Body of pancreas (tissue), 4 donors: ENCODE measurements around the gene SCFD2.

Experiments used
- POLR2A ChIP-seq, 3 donors: fragments of 450-650 bp; IDR thresholded peaks; one replicate each; pipeline ENCODE4 v1.6.1; 2016; ENCODE audit warnings: antibody characterized with exemption in 3 of 3, mild to moderate bottlenecking in 2 of 3
- TF ChIP-seq, protein P1 (sequence below), 7 experiments: fragments of 450-650 bp in 4 of 7; fragments of 200-600 bp in 3 of 7; sonication (generic) in 3 of 7; IDR thresholded peaks; one replicate each; pipeline ENCODE4 v1.5.1; 2016 to 2019; ENCODE audit warnings: antibody characterized with exemption in 7 of 7

DNA sequence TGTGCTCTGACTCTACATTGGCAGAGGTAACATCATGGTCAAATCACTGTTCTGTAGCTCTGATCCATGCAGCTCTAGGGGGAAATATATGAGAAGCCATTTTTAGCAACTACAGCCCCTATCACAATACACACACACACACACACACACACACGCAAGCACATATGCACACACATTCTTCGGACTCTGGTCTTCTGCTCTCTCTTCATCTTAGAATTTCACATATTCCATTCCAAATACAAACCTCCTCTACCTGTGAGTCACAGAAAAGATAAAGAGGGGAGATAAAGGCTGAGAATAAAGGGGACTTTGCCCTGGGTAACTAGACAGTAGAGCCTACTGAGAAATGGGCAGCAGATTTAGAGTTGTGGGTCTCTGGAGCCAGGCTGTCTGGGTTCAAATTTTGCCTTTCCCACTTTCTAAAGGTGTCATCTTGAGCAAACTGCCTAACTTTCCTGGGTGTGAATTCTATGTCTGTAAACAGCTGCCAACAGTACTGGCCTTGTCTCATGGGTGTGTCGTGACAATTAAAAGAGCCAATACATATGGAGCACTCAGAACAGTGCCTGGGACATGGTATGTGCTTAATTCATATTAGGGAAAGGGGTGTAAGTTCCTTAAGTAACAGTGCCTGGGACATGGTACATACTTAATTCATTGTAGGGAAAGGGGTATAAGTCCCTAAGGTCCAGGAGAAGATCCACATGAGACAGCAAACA is 515.3 kb downstream of the SCFD2 start:
- TF ChIP-seq, protein P1, sequence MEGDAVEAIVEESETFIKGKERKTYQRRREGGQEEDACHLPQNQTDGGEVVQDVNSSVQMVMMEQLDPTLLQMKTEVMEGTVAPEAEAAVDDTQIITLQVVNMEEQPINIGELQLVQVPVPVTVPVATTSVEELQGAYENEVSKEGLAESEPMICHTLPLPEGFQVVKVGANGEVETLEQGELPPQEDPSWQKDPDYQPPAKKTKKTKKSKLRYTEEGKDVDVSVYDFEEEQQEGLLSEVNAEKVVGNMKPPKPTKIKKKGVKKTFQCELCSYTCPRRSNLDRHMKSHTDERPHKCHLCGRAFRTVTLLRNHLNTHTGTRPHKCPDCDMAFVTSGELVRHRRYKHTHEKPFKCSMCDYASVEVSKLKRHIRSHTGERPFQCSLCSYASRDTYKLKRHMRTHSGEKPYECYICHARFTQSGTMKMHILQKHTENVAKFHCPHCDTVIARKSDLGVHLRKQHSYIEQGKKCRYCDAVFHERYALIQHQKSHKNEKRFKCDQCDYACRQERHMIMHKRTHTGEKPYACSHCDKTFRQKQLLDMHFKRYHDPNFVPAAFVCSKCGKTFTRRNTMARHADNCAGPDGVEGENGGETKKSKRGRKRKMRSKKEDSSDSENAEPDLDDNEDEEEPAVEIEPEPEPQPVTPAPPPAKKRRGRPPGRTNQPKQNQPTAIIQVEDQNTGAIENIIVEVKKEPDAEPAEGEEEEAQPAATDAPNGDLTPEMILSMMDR (IDR thresholded peaks at IDR 0.05): no peak
- no peak for TF ChIP-seq POLR2A (IDR thresholded peaks at IDR 0.05)
